Ramos (cell line): ENCODE data around the gene TMEM140.

Source experiments
- in situ Hi-C: fragments of 300-500 bp; cut with MboI; formaldehyde crosslinking; loops from one replicate; pipeline ENCODE4 v1.14.3; 2022; ENCODE audit warnings: low sequenced_read_pairs; ENCODE audit not compliant: unreplicated experiment

TMEM140 gene

DNA sequence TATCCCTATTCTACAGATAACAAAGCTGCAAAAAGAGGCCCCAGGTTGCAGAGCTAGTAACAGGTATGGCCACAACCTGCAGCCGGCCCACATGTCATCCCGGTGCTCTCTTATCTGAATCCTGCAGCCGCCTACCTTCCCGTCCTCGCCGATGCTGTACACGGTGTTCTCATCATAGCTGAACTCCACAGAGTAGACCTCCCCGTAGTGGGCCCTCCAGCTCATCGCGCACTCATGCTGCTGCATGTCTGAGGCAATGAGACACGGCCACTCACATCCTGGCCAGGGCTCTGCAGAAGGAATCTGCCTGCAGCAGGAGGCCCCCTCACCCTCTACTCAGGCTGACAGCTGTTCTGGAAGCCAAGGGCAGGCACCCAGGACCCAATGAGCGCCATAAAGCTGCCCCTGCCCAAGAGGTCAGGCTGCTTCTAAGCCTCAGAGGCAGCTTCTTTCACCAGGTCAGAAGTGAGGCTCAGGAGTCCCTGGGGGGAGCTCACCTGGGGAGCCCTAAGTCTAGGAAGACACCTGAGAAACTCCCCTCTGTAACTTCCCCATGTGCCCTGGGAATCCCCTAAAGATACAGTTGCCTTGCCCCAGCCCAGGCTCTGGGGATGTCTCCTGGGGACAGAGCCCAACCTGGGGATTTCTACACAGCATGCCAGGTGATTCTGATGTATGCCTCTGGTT, 40.6 kb downstream of the TMEM140 start:
- in situ Hi-C loops: no loop called here

DNA sequence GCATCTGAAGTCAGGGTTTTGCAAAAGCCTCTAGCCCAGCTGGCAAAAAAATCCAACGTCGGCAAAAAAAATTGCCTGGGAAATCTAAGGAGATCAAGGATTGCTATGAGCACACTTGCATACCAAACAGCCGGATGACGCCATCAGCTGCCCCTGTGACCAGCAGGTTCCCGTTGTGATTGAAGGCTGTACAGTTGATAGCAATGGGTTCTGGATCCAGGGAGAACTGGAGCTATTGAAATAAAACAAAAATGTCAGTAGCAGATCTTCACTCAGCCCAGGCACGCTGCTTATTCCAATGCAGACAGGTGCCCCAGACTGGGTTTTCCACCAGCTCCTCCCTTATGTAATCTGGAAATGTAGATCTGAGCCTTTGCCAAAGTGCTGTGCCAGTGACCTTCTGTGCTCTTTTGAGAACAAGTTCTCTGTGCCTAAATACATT, 41.4 kb downstream of the TMEM140 start:
- in situ Hi-C loops: no loop called here

DNA sequence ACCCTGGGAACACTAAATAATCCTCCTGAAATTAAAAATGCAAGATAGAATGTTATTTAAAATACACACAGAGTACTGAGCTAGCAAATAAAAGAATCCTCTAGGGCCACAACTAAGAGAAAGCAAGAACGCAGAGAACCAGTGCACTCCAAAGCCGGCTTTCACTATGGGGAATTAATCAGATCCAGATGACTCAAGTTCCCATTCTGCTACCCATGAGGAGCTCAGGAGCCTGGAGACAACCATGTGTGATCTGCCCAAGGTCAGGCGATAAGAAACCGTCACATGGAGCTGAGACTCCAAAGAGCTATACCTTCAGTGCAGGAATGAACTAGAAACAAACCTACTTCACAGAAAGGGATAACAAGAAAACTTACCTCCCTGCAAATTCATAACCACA, 42.1 kb downstream of the TMEM140 start:
- in situ Hi-C loops: no loop called here

DNA sequence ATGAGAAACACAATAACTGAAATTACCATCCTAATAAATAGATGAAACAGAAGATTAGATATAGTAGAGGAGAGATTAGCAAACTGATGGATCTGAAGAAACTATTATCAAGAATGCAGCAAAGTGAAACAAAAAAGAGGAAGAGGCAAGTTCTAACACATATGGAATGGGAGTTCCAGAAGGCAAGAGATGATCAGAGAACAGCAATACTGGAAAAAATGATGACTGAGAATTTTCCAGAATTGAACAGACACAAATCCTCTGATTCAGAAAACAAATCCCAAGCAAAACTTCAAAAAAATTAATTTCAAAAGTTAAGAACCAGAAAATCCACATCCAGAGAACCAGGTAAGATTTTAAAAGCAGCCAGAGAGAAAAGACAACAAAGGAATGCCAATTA, 42.8 kb downstream of the TMEM140 start:
- in situ Hi-C loops: no loop called here

DNA sequence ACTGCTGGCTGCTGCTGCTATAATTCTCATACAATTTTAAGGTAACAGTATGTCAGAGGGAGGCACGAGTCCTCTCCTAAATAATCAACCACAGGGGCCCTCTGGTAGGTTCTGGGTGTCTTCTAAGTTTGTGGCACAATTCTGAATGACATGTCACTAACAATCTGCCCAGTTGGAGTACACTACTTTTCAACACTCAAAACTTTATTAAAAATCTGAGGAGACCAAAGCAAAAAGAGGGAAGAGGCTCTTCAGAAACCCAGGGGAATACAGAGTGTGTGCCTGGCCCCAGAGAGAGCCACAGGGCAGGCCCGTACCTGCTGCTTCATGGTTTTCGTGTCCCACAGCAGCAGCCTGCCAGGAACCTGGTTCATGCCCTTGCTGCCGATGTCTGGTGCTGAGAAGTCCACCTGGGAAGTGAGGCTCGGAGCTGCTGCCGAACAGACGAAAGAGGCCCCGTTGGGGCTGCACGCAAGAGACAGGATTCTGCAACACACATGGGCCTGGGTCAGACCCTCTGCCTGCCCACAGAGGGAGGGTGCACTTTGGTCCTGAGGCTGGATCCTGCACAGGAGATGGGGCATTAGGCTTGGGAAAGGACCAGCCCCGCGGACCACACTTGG, 45.2 kb downstream of the TMEM140 start:
- in situ Hi-C loops: no loop called here

DNA sequence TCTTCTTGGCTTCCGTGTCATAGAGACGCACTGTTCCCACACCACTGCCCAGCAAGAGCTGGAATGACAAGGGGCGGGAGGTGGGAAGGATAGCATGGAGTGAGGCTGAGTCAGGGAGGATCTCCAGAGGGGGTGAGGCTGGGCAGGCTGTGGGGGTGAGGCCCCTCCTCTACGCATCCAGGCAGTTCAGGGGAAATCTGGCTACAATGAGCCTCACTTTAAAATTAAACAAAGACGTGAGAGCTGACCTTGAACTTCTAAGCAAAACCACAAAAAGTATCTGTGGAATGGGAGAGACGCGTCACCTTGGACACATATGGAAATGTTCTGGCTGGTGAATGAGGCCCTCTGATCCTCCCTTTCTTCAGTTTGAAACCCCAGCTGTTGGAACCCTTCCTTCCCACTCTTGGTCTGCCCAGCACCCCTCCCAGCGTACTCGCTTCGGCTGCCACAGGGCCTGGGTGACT, 45.8 kb downstream of the TMEM140 start:
- in situ Hi-C loops: no loop called here

DNA sequence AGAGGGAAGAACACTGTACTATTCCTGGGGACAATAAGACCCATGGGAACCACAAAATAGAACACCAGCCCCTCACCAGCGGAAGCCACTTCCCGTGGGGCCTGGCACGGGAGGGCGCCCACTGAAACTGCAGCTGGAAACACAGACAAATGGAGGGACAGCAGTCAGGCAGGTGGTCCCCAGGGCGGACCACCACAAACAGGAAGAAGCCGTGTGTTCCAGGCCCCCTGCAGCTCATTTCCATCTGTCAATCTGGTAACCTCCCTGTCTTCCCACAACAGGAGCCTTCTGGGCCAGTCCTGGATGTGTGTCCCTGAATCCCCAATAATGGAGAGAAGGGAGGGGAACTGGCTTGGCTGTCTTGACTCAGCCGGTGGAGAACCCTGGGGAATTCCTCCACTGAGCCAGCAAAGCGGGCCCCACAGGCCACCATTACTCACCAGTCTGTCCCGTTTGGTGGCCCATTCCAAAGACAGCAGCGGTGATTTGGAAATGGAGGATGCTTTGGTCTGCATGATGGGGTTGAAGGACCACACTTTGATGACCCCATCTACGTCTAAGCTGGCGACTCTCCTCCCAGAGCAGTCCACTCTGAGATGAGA, 46.7 kb downstream of the TMEM140 start:
- in situ Hi-C loops: no loop called here

DNA sequence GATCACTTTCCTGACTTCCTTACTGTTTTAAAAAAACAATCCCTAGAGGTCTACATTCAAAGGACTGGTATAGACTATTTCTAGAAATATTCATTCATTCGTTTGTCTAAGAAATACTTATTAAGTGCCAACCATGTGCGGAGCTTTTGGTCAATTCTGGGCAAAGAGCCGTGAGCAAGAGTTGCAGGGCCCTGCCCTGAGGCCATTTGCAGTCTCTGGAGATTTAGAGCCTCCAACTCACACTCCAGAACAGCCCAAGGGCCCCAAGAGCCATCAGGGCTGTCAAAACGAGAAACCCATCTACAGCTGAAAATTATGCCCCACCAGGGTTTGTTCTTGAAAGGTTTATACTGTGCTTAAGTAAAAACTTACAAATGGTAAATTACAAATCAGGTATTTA, 47.3 kb downstream of the TMEM140 start:
- in situ Hi-C loops: no loop called here

DNA sequence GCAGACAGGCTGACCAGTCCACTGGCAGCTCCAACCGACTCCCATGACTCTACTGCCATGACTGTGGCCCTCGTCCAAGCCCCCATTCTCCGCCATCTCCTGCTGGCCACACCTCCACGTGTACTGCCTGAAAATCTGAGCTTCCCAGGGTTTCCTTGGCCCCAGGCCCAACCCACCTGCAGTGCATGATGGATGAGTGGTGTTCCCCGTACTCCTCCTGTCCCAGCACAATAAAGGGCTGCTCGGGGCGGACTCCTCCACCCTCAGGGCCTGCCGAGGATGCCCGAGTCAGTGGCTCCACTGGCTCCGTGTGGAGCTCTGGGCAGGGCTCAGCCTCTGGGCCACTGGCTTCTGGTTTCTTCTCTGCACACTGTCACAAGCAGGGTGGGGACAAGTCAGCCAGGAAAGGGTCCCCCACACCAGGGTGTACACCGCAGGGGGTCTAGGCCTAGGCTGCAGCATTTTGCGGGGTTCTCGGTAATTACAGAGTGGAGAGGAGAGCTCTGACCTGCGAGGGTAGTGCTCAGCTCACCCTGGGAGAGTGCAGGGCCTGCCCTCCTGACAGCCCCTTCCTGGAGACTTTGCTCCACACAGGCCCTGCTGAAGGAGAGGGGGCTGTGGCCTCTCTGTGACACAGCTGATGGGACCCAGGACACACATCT, 48.2 kb downstream of the TMEM140 start:
- in situ Hi-C loops: no loop called here

DNA sequence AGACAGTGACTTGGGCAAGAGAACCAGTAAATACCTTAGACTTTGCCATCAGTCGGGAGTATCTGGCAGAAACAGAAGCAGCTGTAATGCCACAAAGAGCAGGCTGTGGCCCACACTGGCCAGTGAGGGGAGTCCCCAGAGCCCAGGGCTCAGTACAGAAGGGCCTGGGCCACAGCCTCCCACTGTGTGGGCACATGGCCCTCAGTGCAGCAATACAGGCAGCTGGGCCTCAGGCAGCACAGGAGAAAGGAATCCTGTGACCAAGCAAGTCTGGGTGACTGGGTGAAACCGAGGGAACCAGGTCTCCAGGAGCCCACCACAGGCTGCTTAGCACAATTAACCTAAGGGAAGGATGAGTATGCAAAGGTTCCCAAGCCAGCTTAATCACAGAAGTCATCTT, 49.5 kb downstream of the TMEM140 start:
- in situ Hi-C loops: no loop called here

DNA sequence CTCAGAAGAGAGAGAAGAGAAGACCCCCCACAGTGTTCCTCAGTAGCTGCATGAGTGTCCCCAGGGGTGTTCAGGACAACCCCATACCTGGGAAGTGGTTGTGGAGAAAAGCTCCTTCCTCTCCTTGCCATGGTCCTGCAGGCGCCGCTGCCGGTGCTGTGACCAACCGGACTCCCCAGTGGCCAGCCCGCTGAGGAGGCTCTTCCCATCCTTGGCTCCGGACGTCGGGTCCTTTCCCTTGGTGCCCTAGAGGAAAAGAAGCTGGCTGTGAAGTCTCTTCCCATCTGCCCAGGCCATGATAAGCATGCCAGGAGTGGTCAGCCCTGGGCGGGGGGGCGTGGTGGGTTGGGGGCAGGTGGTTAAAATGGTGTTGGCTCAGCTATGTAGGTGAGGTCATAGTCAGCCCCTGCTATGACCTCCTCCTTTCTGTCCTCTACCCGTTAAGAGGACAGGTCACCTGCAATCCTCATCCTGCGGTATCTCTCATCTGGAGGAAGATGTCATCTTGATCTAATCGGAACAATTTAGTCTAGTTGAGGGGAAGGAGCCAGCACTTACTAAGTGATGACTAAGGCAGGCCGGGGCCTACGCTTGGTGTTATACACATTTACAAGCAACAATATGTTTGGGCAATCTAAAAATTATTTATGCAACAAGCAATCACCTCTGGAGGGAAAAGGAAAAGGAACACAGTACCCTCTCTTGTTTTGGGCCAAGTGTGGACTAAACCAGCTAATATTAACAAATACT, 50.2 kb downstream of the TMEM140 start:
- in situ Hi-C loops: no loop called here

DNA sequence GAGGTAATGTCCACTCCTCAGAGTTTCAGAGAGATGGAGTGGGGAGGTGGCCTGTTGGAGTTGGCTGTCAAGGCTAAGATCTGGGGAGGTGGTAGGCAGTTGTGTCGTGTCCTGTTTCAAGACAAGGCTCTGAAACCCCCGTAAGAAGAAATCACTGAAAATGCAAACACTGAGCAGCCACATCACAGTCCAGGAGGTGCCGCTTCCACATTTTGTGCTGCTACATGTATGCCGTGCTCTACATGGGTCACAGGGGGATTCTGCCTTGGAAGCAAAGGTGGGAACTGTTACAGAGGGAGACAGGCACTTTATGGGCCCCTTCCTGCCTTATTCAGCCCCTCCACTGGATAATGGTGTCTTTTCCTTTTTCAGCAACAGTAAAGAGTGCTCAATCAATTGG, 51.6 kb downstream of the TMEM140 start:
- in situ Hi-C loops: no loop called here

DNA sequence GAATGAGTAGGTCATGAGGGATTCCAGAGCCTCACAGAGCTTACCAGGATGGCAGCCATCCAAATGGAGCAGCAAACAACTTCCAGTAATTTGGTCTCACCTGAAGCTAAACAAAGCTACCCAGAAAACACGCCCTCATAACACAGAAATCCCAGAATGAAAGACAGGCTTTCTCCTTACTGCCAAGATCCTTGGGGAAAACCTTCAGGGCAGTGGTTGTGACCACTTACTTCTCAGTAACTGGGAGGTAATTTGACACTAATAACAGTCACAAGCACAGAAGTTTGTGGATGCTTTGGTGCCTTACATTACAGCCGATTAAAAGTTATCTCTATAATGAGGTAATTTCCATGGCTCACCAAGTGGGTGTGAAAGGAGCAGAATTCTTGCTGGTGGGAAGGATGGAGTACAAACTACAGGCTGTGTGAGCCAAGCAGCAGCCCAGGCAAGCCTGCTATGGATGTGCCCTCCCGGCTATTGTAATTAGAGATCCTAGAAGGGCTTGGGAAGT, 53.0 kb downstream of the TMEM140 start:
- in situ Hi-C loops: no loop called here

DNA sequence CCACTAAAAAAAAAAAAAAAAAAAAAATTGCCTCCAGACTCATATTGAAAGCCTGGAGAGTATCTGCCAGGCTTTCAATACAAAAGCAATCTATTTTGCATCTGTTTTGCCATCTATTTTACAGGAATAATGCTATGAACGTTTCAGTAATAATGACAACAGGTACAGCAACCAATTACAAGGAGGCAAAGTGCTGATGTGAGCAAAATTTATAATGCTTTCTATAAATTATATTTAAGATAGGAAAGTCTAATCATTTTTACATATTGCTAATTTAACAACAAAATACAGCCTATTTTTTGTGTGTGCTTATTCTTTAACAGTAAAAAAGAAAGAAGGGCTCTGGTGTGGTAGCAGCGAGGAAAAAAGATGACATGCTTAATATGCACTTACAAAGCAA, 53.5 kb downstream of the TMEM140 start:
- in situ Hi-C loops: no loop called here

DNA sequence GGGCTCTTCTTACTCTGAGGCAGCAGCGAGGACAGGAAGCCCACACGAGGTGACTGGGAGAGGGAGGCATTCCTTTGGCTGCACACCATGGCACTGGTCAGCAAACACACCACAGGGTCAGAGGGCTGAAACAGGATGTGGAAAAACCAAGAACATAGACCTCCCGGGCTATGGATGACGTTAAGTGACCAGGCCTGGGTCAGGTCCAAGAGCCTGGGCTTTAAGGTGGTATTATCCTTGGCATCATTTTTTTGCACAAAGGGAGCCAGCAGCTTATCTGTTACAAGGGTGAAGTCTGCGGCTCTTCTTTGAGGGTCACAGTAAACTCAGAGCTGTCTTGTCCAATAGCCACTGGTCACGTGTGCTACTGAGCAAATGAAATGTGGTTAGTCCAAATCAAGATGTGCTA, 56.5 kb downstream of the TMEM140 start:
- in situ Hi-C loops: no loop called here

DNA sequence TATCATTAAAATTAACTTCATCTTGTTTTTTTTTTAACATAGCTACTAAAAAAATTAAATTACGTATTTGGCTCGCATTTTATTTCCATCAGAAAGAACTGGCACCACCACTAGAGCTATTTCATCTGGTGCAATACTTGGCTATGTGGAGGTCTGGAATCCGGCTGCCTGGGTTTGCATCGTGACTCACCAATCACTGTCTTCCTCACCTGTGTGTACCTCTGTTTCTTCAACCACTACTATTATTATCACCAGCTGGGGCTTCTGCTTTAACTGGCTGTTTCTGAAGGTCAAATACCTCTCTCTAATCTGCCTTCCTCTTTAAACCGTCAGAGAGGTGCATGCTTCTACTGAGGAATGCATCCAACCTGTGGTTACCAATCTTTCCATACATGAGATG, 57.0 kb downstream of the TMEM140 start:
- in situ Hi-C loops: no loop called here

DNA sequence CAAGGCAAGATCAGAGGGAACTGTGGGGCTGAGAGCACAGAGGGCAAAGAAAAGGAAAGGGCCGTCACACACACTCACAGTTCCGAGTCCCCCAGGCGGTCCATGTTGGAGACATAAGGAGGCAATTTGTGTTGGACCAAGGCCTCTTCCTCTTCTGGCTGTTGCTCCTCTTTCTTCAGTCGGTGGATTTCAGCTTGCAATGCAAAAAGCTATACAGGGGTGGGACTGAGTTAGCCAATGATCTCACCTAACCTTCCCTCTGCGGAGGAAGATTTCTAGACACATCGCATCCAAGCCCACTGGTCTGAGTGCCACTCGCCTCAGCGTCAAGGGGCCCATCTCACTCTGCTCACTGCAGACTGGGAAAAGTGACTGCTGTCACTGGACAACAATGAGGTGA, 58.0 kb downstream of the TMEM140 start:
- in situ Hi-C loops: no loop called here

DNA sequence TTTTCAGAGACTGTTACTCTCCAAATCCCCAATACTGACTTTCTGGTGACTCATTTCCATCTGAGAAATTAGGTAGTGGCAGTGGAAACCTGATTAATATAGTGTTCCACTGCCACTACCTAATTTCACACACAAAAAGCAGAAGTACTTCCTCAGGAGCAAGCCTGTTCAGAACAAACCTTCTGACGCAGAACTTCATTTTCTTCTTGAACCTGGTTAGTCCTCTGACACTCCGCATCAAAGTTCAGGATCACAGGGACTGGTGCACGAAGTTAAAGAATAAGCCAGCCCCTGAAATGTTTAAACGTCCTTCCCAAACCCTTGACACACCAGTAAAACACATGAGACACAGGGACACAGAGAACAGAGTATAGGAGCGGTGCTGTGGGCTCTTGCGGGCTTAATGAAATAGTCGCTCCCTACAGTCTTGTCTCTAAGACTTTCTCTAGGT, 59.1 kb downstream of the TMEM140 start:
- in situ Hi-C loops: no loop called here

DNA sequence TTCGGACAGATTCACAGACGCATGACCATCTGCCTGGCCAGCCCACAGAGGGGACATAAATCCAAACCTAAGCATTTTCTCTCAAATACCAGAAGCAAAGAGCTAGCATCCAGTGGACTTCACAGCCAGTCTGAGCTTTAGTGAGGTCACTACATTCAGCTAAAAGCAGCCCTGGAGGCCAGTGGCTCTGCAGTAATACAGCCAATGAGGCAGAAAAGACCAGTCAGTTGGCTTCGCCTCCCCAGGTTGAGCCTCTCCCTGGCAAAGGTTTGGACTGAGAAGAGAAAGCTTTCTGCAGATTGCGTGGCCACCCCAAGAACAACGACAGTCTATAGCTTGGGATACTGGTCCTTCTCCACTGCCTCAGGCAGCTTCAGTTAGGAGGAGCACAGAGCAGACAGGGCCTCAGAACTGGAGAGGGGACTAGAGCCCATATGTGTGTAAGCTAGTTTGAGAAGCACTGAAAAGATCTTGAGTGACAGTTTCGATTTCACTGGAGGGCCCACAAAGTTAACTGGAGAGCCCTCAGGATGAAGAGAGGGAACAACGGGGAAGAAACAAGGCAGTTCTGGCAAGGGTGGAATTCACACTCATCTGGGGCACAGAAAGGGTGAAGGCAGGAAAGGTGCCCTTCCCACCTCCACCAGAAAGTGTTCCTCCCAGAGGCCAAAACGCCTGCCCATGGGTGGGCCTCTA, 59.7 kb downstream of the TMEM140 start:
- in situ Hi-C loops: no loop called here
